ENCODE measurements around the gene CHCHD6.

- TF ChIP-seq CTCF (IDR thresholded peaks at IDR 0.05) (no peak), POLR2A (IDR thresholded peaks at IDR 0.05) (no peak)
These were observed 176.9 kb downstream of the CHCHD6 start for GRCh38 chr3:126880901-126881300.
